Gastroesophageal sphincter (tissue), 4 donors: ENCODE measurements around the gene DOCK4. TPM values are rescaled to one million over a fixed set of nuclear protein-coding genes. Genes with fewer than 3 reads are reported as not detected.

Experiments used
- ATAC-seq: fragments of 150-250 bp; one replicate; pipeline ENCODE4 v1.9.1; 2016; ENCODE audit warnings: mild to moderate bottlenecking, moderate library complexity
- H3K27ac ChIP-seq, 4 donors: fragments of 200-600 bp; sonication (generic) in 3 of 4; 1 replicate in 3 of 4; 2 replicates in 1 of 4; pipeline ENCODE4 v1.5.1; 2016 to 2019
- H3K27me3 ChIP-seq: fragments of 200-600 bp; sonication (generic); one replicate; pipeline ENCODE4 v1.5.1; 2019
- H3K36me3 ChIP-seq, 2 donors: fragments of 200-600 bp; sonication (generic); one replicate each; pipeline ENCODE4 v1.5.1; 2019; ENCODE audit warnings: control low read depth in 1 of 2
- H3K4me1 ChIP-seq, 3 donors: fragments of 200-600 bp; sonication (generic); 1 replicate in 2 of 3; 2 replicates in 1 of 3; pipeline ENCODE4 v1.5.1; 2016 to 2019; ENCODE audit warnings: control low read depth in 2 of 3
- H3K4me3 ChIP-seq, 2 donors: fragments of 200-600 bp; sonication (generic); one replicate each; pipeline ENCODE4 v1.5.1; 2019; ENCODE audit warnings: mild to moderate bottlenecking in 1 of 2, moderate library complexity in 1 of 2
- H3K9me3 ChIP-seq, 3 donors: fragments of 200-600 bp; sonication (generic); one replicate each; pipeline ENCODE4 v1.5.1; 2017 to 2019; ENCODE audit warnings: control low read depth in 2 of 3
- CTCF ChIP-seq, 4 experiments: fragments of 200-600 bp in 2 of 4; fragments of 450-650 bp in 2 of 4; sonication (generic) in 1 of 4; IDR thresholded peaks; one replicate each; pipeline ENCODE4 v1.5.1; 2017 to 2019; ENCODE audit warnings: antibody characterized with exemption in 4 of 4, mild to moderate bottlenecking in 2 of 4, moderate library complexity in 2 of 4
- EP300 ChIP-seq: sonication (generic); formaldehyde crosslinking; IDR thresholded peaks from one replicate; pipeline ENCODE4 v1.6.1; 2017; ENCODE audit warnings: antibody characterized with exemption, mild to moderate bottlenecking
- POLR2A ChIP-seq, 2 donors: fragments of 450-650 bp; IDR thresholded peaks; one replicate each; pipeline ENCODE4 v1.6.1; 2017; ENCODE audit warnings: antibody characterized with exemption in 2 of 2, mild to moderate bottlenecking in 2 of 2, moderate library complexity in 1 of 2
- POLR2AphosphoS5 ChIP-seq: sonication (generic); formaldehyde crosslinking; IDR thresholded peaks from one replicate; pipeline ENCODE4 v1.6.1; 2017; ENCODE audit warnings: antibody characterized with exemption
- WGBS, 2 donors: methylation state at CpG; one replicate each; pipeline ENCODE4 v1.1.5; 2018; ENCODE audit warnings: low coverage in 1 of 2; 5-methylcytosine and 5-hydroxymethylcytosine counted together
- total RNA-seq, 4 donors: library from RNA; depleted of rRNA; stranded (reverse); fragments of >200 nt; gene quantifications; one replicate each; pipeline ENCODE4 v1.1.0, GENCODE V29; 2016

The DOCK4 gene
- total RNA-seq, 4 donors from 2014 or later, result 14.0 to 34.1 (median 24.2) TPM

- no peak overlapping the region for H3K4me3 ChIP-seq
- H3K4me1 ChIP-seq, result peaks cover 0 to 7% (median 0%) of the 10 kb centered on the region in 3 donors
- no peaks in the 10 kb centered on the region for H3K36me3 ChIP-seq
- no peak overlapping the region for H3K27ac ChIP-seq
- no peak for TF ChIP-seq POLR2A (IDR thresholded peaks at IDR 0.05)
- no peaks in the 10 kb centered on the region for H3K9me3 ChIP-seq
- WGBS, 2 donors, result 70% methylated on average over 2 of the region's 3 CpGs
- H3K27me3 ChIP-seq, result no peaks in the 10 kb centered on the region
- no peak for ATAC-seq
These were observed 17.1 kb upstream of the DOCK4 start for GRCh38 chr7:112223310-112223709.

- no peaks in the 10 kb centered on the region for H3K36me3 ChIP-seq
- WGBS, 2 donors, result 93 to 100% methylated on average over 1 to 13 of the region's 20 CpGs
- peaks cover 0 to 12% (median 0%) of the 10 kb centered on the region in 3 donors for H3K4me1 ChIP-seq
- H3K27me3 ChIP-seq, result no peaks in the 10 kb centered on the region
- no peaks in the 10 kb centered on the region for H3K9me3 ChIP-seq
- ATAC-seq, result no peak
- no peak overlapping the region for H3K27ac ChIP-seq
- TF ChIP-seq EP300, result no peak
- no peak for TF ChIP-seq POLR2AphosphoS5
- TF ChIP-seq CTCF (IDR thresholded peaks at IDR 0.05), result no peak
- TF ChIP-seq POLR2A (IDR thresholded peaks at IDR 0.05), result no peak
- H3K4me3 ChIP-seq, result no peak overlapping the region
These were observed 14.8 kb upstream of the DOCK4 start for GRCh38 chr7:112220877-112221434.

- Histone ChIP-seq H3K36me3 (no peaks in the 10 kb centered on the region), H3K27me3 (no peaks in the 10 kb centered on the region), H3K9me3 (no peaks in the 10 kb centered on the region), H3K27ac (no peak overlapping the region), H3K4me3 (no peak overlapping the region), H3K4me1 (peaks cover 2 to 35% (median 9%) of the 10 kb centered on the region in 3 donors)
- WGBS, 2 donors, result 57 to 76% methylated on average over 4 of the region's 4 CpGs
- ATAC-seq, result no peak
- TF ChIP-seq CTCF (IDR thresholded peaks at IDR 0.05), result no peak
- TF ChIP-seq POLR2AphosphoS5, result no peak
- no peak for TF ChIP-seq EP300
- no peak for TF ChIP-seq POLR2A (IDR thresholded peaks at IDR 0.05)
These were observed 9.6 kb upstream of the DOCK4 start for GRCh38 chr7:112215787-112216186.

GRCh38 chr7:112214883-112215282 lies 8.7 kb upstream of the DOCK4 start:
- Histone ChIP-seq H3K4me3 (no peak overlapping the region), H3K27ac (no peak overlapping the region), H3K4me1 (peaks cover 2 to 35% (median 9%) of the 10 kb centered on the region in 3 donors), H3K9me3 (no peaks in the 10 kb centered on the region), H3K36me3 (no peaks in the 10 kb centered on the region), H3K27me3 (no peaks in the 10 kb centered on the region)
- WGBS, 2 donors, result 88 to 100% methylated on average over 1 to 2 of the region's 2 CpGs
- no peak for ATAC-seq
- TF ChIP-seq EP300 (no peak), POLR2A (IDR thresholded peaks at IDR 0.05) (no peak), CTCF (IDR thresholded peaks at IDR 0.05) (no peak), POLR2AphosphoS5 (no peak)

- Histone ChIP-seq H3K4me3 (no peak overlapping the region), H3K27me3 (no peaks in the 10 kb centered on the region), H3K9me3 (no peaks in the 10 kb centered on the region), H3K36me3 (no peaks in the 10 kb centered on the region), H3K4me1 (peaks cover 2 to 35% (median 9%) of the 10 kb centered on the region in 3 donors), H3K27ac (no peak overlapping the region)
- TF ChIP-seq POLR2A (IDR thresholded peaks at IDR 0.05) (no peak), POLR2AphosphoS5 (no peak)
- ATAC-seq, result no peak
These were observed 8.1 kb upstream of the DOCK4 start for GRCh38 chr7:112214268-112214667.

GRCh38 chr7:112213735-112214134 lies 7.5 kb upstream of the DOCK4 start:
- H3K27me3 ChIP-seq, result no peaks in the 10 kb centered on the region
- 80 to 86% methylated on average over 1 of the region's 1 CpG for WGBS, 2 donors
- H3K36me3 ChIP-seq, result no peaks in the 10 kb centered on the region
- no peak overlapping the region for H3K4me3 ChIP-seq
- H3K4me1 ChIP-seq, result peaks cover 2 to 35% (median 9%) of the 10 kb centered on the region in 3 donors
- H3K27ac ChIP-seq, result no peak overlapping the region
- no peaks in the 10 kb centered on the region for H3K9me3 ChIP-seq
- no peak for TF ChIP-seq CTCF (IDR thresholded peaks at IDR 0.05)
- no peak for TF ChIP-seq POLR2A (IDR thresholded peaks at IDR 0.05)
- TF ChIP-seq POLR2AphosphoS5, result no peak
- no peak for TF ChIP-seq EP300
- ATAC-seq, result no peak
